GM19238 (cell line): Measurements from ENCODE around the gene SURF2.

Source experiments
- DNase-seq: peaks from one replicate; pipeline ENCODE4 v3.0.0; 2011; ENCODE audit warnings: low spot score; ENCODE audit not compliant: insufficient read length

The SURF2 gene

DNA sequence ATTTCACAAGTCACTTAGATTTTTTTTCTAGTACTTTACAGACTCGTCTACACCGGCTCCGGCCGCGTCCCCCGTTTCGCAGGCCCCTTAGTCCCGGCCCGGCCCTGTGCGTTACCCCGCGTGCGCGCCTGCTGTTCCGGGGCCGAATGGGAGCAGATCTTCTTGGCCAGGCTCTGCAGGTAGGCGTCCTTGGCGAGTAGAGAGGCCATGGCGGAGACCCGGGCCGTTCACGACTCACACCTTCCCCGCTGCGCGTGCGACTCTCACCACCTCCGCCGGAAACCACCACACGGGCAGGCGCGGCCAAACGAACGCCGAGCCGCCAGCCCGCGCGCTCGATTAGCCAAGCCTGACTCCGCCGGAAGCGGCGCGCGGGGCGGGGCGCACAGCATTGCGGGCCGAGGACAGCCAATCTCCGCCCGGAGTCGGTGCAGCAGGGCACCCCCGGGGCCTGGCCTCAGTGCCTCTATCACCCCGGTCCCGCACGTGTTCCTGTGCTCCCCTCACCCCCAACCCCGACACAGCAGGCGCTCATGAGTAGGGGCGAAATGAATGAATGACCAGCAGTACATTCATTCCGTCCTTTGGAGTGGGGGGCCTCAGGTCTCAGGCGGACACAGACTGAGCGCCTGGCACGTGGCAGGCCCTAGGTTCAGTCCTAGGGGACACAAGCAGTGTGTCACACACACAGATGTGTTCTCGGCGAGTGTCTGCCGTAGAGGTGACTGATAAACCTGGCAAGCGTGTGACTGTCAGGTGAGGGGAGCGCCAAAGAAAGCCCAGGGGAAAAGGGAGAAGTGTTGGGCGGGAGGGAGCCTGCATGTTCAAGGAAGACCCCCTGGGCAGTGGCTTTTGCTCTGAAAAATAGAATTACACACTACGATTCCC lies 20.2 kb upstream of the SURF2 start, which contains the start of gene SURF6:
TSS of gene SURF6 (minus strand) at position 265 of the 888 bp plus-strand sequence. CDS start at position 209, 56 bp downstream.
- DNase-seq, result peak; percentile 90

DNA sequence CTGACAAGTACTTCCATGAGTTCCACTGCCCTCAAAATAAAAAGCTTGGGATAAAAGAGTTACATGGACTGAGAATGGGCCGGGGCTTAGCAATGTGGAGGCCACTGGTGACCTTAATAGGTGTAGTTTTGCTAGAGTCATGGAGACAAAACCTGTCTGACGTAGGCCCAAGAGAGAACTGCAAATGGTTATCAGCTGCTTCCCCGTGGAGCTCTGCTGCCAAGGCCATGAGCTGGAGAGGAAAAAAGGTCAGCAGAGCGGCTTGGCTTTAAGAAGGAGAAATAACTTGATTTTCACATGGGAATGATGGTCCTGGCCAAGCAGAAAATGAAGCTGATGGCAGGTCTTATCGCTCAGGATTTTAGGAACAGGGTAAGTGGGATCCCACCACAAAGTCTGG lies 16.7 kb upstream of the SURF2 start:
- no peak for DNase-seq

DNA sequence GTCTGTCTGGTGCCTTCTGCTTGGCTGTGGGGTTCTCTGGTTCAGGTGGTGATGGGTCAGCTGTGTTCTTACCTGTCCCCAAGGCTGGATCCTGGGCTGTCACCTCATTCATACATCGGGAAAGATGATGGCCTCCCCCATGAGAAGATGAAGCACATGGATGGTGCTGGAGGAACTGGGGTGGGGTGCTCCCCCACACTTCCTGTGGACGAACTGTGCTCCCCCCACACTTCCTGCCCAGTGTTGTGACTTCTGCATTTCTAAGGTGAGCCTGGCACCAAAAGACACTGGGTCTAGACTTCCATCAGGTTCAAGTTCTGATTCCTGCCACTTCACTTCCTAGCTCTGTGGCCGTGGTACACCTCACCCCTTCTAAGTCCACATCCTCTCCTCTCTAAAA lies 16.1 kb upstream of the SURF2 start:
- DNase-seq, result no peak

DNA sequence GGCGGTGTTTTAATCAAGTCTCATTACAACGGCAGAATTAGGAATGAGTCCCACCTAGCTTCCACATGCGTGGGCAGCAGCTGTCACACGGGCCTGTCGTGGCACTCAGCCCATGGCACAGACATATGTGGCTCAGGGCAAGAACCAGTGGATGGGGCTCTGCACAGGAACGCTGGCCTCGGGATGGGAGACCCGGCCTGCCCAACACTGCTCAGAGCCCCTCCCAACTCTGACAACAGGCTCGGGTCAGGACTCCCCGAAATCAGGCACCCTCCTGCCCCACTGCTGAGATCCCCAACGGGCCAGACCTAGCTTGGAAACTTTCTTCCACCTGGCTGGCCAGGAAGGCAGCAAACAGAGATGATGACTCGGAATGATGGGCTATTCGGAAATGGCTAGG lies 15.4 kb upstream of the SURF2 start:
- no peak for DNase-seq

DNA sequence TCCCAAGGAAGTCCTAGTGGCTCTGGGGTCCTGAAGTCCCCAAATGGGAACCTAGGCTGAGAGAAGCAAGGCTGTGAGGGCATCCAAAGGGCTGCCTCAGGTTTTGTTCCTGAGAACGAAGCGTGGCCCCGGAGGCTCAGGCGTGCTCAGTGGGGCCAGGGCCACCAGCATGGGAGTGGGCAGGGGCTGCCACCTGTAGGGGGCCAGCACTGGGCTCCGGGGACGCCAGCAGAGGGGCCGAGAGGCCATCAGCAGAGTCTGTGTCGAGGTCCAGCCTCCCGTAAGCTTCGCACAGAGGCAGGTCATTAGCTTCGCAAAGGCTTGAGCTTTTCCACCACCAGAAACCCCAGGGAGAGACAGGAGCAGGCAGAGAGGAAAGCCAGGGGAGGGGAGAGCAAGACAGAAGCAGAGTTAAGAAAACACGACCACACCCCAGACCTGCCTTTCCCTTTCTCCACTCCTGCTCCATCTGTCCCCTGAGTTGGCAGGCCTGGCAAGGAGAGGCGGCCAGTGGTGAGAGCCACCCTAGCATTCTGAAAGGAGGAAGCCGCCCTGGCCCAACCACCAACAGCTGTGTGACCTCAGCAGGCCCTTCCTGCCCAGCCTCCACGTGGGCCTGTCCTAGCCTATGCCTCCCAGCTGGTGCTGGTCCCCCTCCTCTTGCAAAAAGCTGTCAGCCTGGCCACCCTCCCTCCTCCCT lies 14.8 kb upstream of the SURF2 start:
- DNase-seq, result no peak

DNA sequence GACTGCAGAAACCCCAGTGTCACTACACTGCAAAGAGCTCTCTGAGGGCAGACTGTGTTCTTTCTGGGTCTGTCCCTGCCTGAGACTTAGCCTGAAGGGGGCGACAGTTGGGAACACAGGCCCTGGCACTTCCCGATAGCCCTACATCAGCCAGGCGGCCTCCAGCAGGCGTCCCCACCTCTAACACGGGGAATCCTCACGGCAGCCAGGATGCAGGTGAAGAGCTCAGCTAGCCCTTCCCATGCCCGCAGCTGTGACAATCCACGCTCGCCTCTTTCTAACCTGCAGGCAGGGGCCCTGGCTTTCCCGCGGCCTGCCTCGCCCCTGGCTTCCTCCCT lies 14.3 kb upstream of the SURF2 start:
- no peak for DNase-seq

DNA sequence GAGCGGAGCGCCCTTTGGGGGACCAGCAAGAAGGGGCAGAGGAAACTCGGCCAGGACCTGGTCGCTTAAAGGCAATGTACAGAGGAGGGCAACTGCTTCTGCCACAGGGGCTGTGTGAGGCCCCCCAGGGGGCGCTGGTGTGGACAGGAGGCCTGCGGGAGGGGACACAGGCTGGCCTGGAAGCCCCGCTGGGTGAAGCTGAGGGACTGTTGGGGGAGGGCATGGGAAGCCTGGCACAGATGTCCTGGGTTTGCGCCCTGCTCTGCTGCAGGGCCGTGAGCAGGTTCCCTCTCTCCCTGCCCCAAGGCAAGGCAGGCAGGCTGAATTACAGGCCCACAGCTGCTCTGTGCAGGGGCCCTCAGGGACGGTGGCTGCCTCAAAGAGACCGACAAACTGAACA lies 13.8 kb upstream of the SURF2 start:
- DNase-seq, result no peak

DNA sequence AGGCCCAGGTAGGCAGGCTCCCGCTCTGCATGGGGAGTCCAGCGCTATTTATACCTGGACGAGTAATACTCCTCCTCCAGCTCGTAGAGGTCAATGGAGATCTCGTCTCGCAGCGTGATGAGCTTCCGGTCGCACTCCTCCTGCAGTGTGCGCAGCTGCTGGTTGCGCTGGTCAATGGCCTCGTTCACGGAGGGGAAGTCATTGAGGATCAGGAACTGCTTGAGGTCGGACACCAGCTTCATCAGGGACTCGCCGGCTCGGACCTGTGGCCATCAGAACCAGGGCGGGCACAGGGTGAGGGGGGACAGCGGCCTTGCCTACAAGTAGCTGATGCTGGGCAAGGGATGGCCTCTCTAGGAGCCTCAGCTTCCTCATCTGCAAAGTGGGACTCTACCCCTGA lies 12.3 kb upstream of the SURF2 start:
- DNase-seq, result no peak

DNA sequence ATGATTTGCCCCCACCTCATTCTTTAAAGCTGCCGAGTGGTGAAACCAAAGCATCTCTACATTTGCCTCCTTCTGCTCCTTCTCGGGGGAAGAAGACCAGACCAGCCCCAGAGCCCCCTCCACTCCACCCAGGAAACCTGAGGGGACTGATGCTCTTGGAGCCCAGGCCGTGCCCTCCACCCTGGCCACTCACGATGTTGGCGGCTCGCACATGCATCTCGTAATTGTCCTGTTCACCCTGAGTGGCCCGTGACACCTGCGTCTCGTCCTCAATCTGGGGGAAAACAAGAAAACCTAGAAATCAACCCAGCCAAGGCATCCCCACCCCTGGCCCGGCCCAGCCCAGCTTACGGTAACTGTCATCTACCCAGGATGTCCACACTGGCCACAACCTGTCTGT lies 11.4 kb upstream of the SURF2 start:
- DNase-seq, result no peak

DNA sequence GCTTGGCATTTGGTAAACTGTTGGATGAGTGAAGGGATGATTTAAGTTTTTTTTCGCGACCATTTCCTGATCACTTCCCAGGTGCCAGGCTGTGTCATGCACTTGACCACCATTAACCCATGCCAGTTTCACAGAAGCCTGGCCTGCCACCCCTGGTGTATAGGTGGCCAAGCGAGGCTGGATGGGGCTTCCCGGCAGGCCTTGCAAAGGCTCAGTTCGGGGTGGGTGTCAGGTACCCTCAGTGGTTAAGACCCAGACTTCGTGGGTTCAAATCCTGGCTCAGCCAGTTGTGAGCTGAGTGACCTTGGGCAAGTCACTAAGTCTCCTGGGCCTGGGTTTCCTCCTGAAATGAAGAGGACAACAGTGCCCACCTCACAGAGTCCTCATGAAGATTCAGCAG lies 10.8 kb upstream of the SURF2 start:
- no peak for DNase-seq

DNA sequence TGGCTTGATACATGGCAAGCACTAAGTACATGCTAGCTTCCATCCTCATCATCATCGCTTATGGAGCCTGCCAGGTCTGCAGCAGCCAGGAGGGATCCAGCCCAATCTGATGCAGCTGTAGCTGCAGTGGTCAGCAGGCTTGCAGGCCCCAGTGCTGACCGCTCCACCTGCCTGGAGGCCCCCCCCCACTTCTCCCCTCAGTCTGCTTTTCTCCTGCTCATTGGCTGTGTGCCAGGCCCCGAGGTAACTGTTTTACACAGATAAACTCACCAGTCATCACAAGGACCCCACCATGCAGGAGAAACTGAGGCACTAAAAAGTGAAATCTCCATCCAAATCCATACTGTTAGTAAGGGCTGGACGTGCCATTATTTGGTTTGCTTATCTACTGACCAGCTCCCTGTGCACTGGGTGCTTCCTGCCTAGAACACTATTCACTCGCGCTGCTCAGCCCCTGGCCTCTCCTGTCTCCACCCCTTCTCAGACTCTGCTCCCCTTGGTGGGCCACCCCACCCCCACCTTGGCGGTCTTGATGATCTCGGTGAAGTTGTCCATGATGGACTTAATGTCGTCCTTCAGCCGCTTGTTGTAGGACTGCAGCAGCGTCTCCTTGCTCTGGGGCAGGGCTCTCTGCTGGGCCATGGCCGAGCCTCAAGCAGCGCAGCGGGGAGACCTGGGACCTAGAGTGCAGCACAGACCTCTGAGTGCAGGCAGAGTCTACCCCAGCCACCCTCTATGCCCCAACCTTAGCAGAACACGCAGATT lies 10.1 kb upstream of the SURF2 start:
- DNase-seq, result no peak

DNA sequence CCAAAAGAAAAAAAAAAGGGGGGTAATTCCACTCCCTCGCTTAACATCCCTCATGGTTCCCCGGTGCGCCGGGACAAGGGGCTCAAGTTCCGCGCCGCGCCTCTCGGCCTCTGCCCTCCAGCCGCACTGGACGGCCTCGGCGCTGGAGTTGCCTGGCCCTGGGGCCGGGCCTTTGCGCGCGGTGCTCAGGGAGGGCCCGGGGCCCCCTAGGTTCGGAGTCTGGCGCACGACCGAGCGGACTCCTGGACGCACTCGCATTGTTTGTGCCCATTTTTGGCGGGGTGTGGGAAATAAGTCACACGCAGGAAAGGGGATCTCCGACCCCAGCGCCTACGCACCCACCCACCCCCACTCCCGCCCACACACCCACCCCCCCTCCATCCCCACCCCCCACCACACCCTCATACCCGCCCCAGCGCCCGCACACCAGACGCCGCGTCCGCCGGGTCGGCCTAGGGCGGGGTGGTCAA lies 8.8 kb upstream of the SURF2 start:
- DNase-seq, result peak; percentile 58

DNA sequence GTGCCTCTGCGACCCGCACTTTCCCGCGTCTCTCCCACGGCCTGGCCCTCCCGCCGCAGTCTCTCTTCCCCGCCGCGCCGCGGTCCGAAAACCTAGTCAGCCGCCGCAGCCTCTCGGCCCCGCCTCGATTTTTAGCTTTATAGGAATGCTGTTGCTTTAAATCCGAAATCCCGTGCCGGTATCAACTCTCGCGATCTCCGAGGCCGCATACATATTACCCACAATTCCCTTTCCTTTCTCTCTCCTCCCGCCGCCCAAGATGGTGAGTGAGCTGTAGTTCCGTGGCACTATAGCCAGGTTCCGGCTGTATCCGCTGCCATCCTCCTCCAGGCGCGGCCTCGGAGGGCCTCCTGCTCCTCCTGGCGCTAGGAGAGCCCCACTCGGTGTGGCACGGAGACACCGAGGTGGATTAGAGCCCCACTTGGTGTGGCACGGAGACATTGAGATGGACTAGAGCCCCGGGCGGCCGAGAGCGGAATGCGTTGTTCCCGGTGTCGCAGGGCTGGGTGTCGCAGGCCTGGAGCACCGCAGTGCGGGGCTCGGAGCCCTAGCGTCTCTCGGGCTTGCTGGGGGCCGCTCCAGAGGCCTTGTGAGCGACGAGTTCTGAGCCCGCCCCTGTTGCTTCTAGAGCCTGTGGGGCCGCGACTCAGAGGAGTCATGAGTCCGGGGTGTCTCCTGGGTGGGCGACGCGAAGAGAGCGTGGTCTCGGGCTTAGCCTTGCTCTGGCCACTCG lies 8.2 kb upstream of the SURF2 start, which contains the start of the genes MED22 and RPL7A:
TSS of gene MED22 (minus strand) at position 147 of the 733 bp plus-strand sequence. CDS start 1,469 bp downstream, outside the sequence.
TSS of gene RPL7A (plus strand) at position 234 of the 733 bp plus-strand sequence. CDS start at position 260, 26 bp downstream.
- peak; percentile 86 for DNase-seq

DNA sequence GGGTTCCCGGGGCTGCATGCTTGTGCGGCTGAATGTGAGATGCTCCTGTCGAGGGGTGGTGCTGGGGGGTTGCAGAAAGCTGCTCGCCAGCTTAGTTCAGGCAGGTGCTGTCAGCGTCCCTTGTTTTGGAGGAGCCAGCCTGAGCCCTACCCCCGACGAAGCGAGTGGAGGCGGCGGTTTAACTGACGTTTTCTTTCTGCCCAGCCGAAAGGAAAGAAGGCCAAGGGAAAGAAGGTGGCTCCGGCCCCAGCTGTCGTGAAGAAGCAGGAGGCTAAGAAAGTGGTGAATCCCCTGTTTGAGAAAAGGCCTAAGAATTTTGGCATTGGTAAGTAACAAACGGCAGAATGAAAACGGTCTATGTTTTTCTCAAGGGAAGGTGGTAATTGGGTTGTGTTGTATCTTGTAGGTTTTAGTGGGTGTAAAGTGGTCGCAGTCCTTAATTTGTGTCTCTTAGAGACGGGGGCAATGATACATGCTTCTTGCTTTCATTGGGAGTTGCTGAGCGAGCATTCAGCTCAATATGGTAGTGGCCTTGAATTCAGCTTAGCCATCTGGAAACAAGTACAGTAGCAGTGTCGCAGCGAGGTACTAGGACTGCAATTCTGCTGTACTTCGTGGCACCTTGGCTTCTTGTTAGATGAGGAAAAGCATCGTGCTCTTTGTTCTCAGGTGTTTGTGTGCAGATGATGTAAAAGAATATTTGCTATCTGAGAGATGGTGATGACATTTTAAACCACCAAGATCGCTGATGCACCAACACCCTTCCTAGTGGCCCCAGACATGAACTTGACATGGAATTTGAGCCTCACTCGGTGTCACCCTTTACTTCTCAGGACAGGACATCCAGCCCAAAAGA lies 7.4 kb upstream of the SURF2 start:
- no peak for DNase-seq

DNA sequence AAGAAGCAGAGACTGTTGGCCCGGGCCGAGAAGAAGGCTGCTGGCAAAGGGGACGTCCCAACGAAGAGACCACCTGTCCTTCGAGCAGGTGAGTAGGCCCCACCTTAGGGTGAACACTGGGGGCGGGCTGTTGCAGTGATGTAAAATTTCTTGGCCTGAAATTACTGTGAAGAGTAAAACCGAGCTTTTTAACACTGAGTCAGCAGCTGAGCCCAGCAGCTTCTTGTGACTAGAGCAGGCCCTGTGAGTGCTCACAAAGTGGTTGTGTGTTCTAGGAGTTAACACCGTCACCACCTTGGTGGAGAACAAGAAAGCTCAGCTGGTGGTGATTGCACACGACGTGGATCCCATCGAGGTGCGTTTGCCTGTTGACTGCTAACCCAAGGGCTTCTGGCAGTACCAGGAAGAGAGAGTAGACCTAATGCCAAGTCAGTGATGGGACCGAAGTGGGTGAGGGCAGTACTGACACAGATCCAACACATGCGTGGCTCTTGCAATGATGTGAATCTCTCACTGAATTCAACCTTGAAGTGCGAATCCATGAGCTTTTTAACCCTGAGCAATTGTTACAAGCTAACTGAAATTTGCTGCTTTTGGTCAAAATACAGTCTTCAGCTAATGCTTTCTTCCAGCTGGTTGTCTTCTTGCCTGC lies 6.3 kb upstream of the SURF2 start:
- DNase-seq, result no peak

DNA sequence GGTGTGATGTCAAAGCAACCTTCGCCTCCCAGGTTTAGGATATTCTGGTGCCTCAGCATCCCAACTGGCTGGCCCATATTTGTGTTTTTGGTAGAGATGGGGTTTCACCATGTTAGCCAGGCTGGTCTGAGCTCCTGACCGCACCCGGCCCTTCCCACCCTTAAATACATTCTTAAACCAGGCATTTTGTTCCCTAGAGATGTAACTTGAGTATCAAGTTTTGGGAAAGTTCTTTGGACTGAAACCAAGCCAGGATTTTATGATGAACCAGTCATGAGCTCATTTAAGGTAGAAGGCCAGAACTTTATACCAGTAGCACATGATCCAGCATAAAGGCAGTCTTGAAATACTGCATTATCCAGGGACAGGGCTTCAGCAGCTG lies 4.8 kb upstream of the SURF2 start:
- DNase-seq, result no peak

DNA sequence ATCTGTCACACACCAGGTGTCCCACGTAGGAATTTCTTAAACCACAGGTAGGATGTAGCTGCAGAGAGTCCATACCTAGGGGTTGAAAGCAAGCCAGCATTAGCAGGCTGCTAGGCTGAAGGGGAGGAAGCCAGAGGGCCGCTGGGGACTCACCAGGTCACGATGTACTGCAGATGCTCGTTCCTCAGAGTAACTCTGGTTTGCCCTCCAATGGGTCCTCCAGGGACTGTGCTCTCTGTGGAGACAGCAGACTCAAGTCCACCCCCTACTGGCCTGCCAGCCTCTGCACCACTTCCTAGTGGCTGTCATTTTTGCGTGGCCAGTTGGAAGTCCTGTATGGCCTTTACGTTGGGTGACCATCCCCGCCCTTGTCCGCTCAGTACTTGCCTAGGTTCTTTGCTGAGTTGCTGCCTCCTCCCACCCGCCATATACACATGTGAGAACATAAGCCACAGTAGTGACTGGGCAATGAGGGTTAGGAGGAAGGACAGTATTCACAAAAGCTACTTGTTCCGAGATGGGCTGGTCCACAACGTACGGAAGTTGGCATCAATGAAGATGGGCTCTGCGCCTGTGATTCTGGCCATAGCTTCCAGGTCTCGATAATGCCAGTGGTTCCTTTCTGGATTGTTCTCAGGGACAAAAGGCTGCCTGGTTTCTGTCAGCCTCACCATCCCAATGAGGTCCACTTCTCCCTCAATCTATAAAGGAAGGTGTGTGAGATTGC lies 4.3 kb upstream of the SURF2 start:
- DNase-seq, result no peak

DNA sequence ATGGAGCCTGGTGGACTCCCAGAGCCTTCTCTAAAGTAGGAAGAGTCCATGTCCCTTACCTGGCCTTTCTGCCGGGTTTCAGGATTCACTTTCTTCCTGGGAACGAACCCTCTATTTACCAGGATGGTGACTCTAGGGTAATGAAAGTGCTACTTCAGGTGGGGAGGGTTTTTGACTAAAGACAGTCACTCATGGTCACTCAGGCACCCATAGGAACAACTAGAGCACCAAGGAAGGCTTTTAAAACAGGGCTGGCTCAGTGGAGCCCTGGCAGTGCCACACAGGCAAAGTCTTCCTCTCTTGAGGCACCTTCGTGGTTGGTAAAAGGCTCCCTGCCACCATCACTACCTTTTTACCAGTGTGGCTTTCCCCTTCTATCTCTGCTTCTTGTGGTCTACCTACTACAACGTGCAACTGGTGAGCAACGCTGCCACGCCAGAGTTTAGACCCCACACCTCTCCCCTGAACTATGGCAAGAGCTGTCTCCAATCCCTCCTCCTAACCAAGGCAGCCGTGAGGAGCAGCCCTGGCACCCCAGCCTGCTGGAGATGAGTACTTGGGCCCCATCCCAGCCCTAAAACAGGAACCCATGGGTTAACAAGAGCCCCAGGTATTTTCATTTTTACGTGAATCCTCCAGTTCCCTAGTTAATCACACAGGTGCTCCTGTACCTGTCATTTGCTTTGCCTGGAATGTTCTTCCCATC lies 3.6 kb upstream of the SURF2 start:
- no peak for DNase-seq
